ENCODE data around the gene CLEC3B.

- no peak for TF ChIP-seq CTCF (conservative IDR thresholded peaks at IDR 0.05)
- TF ChIP-seq ZFX (IDR thresholded peaks at IDR 0.05) = no peak
Measured at GRCh38 chr3:45075821-45076625, 49.9 kb downstream of the CLEC3B start.

Measured in C4-2B (cell line).